IMR-90 (cell line): ENCODE measurements around the gene GMPPA.

ENCODE experiments used
- MXI1 ChIP-seq: IDR thresholded peaks from 2 replicates; pipeline ENCODE4 v1.6.1; 2012; ENCODE audit warnings: low read depth, mild to moderate bottlenecking, low read length, moderate library complexity, borderline replicate concordance
- NFE2L2 ChIP-seq: fragments of 150-350 bp; IDR thresholded peaks from 2 replicates; pipeline ENCODE4 v1.6.1; 2016; ENCODE audit warnings: low read depth, mild to moderate bottlenecking, low read length
- POLR2A ChIP-seq: IDR thresholded peaks from 2 replicates; pipeline ENCODE4 v1.6.1; 2012; ENCODE audit warnings: mild to moderate bottlenecking, low read depth, low read length
- RAD21 ChIP-seq: IDR thresholded peaks from 2 replicates; pipeline ENCODE4 v1.6.1; 2012; ENCODE audit warnings: low read length, improper control_type of control experiment
- RFX5 ChIP-seq: IDR thresholded peaks from 2 replicates; pipeline ENCODE4 v1.8.0; 2012; ENCODE audit warnings: low read depth, mild to moderate bottlenecking, low read length, moderate library complexity
- TF ChIP-seq, protein P1 (sequence below): conservative IDR thresholded peaks from 2 replicates; pipeline ENCODE4 v1.5.1; 2012; ENCODE audit warnings: mild to moderate bottlenecking, low read depth, low read length, improper control_type of control experiment
- TF ChIP-seq, protein P2 (sequence below): fragments of 150-350 bp; IDR thresholded peaks from 2 replicates; pipeline ENCODE4 v1.6.1; 2017; ENCODE audit warnings: mild to moderate bottlenecking, antibody characterized with exemption, low read length, low read depth

DNA sequence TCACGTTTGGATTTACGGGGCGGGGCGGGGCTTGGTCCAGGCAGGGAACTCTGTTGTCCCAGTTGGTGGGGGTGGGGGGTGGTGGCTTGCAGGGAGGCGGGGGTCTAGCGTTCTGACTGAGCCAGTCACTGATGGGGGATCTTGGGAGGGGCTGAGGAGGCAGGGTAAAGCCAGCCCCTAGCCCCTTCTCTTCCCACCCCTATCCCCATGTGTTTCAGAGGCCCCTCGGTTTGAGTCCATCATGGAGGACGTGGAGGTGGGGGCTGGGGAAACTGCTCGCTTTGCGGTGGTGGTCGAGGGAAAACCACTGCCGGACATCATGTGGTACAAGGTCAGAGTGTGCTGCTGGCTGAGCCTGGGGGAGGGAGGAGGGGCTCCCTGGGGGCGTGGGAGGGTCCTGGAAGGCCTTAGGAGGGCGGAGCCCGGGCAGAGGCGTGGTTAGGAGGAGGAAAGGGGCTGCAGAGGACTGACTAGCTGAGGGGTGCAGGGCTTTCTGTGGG, 22.0 kb upstream of the GMPPA start:
- TF ChIP-seq, protein P1, sequence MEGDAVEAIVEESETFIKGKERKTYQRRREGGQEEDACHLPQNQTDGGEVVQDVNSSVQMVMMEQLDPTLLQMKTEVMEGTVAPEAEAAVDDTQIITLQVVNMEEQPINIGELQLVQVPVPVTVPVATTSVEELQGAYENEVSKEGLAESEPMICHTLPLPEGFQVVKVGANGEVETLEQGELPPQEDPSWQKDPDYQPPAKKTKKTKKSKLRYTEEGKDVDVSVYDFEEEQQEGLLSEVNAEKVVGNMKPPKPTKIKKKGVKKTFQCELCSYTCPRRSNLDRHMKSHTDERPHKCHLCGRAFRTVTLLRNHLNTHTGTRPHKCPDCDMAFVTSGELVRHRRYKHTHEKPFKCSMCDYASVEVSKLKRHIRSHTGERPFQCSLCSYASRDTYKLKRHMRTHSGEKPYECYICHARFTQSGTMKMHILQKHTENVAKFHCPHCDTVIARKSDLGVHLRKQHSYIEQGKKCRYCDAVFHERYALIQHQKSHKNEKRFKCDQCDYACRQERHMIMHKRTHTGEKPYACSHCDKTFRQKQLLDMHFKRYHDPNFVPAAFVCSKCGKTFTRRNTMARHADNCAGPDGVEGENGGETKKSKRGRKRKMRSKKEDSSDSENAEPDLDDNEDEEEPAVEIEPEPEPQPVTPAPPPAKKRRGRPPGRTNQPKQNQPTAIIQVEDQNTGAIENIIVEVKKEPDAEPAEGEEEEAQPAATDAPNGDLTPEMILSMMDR: no peak
- TF ChIP-seq RAD21: no peak
- TF ChIP-seq POLR2A: no peak
- no peak for TF ChIP-seq MXI1
- TF ChIP-seq, protein P2, sequence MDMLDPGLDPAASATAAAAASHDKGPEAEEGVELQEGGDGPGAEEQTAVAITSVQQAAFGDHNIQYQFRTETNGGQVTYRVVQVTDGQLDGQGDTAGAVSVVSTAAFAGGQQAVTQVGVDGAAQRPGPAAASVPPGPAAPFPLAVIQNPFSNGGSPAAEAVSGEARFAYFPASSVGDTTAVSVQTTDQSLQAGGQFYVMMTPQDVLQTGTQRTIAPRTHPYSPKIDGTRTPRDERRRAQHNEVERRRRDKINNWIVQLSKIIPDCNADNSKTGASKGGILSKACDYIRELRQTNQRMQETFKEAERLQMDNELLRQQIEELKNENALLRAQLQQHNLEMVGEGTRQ: no peak
- no peak for TF ChIP-seq NFE2L2
- no peak for TF ChIP-seq RFX5
